Mucosa of rectum (tissue), 2 donors: ENCODE data around the gene ATG5.

ENCODE experiments used
- H3K27ac ChIP-seq, 2 donors: one replicate each; pipeline ENCODE4 v1.7.0; 2013; ENCODE audit warnings: inconsistent platforms in 2 of 2, low read depth in 2 of 2, low read length in 2 of 2
- H3K27me3 ChIP-seq, 2 donors: one replicate each; pipeline ENCODE4 v1.7.0; 2013; ENCODE audit warnings: low read length in 2 of 2; ENCODE audit not compliant: control insufficient read depth in 2 of 2, insufficient read depth in 2 of 2
- H3K36me3 ChIP-seq, 2 donors: one replicate each; pipeline ENCODE4 v1.7.0; 2013; ENCODE audit warnings: low read length in 2 of 2; ENCODE audit not compliant: control insufficient read depth in 2 of 2, insufficient read depth in 2 of 2
- H3K4me1 ChIP-seq, 2 donors: one replicate each; pipeline ENCODE4 v1.7.0; 2013; ENCODE audit warnings: low read length in 2 of 2, mild to moderate bottlenecking in 1 of 2; ENCODE audit not compliant: control insufficient read depth in 2 of 2, insufficient read depth in 2 of 2
- H3K4me3 ChIP-seq, 2 donors: one replicate each; pipeline ENCODE4 v1.7.0; 2013; ENCODE audit warnings: low read length in 2 of 2
- H3K9ac ChIP-seq, 2 donors: one replicate each; pipeline ENCODE4 v1.7.0; 2013; ENCODE audit warnings: low read length in 2 of 2, low read depth in 1 of 2, mild to moderate bottlenecking in 1 of 2
- H3K9me3 ChIP-seq, 2 donors: one replicate each; pipeline ENCODE4 v1.7.0; 2013; ENCODE audit warnings: low read length in 2 of 2; ENCODE audit not compliant: control insufficient read depth in 2 of 2
- donor health status: healthy.
- donor health status: Normal muscosa, but diverticular disease.

The ATG5 gene

DNA sequence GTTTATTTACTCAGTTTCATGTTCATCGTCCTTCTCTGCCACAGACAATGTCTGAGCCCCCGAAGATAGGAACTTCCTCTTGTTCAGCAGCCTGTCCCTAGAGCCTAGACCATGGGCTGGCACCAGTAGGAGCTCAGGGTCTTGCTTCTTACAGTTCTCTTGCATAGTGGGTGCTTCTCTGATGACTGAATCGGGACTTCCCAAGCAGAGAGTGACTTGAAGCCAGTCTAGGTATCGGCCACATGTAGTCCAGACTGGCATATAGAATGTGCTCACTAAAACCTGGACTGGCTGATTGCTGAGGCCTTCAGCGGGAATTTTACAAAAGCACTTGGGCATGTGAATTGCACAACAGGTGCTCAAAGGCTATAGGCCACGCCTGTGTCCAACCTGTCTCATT is 187.4 kb downstream of the ATG5 start:
- Histone ChIP-seq H3K27me3 (no peaks in the 10 kb centered on the region), H3K4me3 (no peak overlapping the region), H3K27ac (peak overlapping the region in 1 of 2 donors; percentile 6)

GRCh38 chr6:106136845-106137244 is 188.7 kb downstream of the ATG5 start:
- no peak overlapping the region for H3K9ac ChIP-seq
- H3K27ac ChIP-seq = no peak overlapping the region
- H3K4me1 ChIP-seq = peaks cover 6 to 11% of the 10 kb centered on the region in 2 donors
- H3K9me3 ChIP-seq = no peaks in the 10 kb centered on the region
- H3K36me3 ChIP-seq = no peaks in the 10 kb centered on the region
- H3K4me3 ChIP-seq = no peak overlapping the region
- H3K27me3 ChIP-seq = no peaks in the 10 kb centered on the region

More for the DNA sequence above, 187.4 kb downstream of the ATG5 start:
- Histone ChIP-seq H3K4me1 (peaks cover 9 to 14% of the 10 kb centered on the region in 2 donors), H3K9me3 (no peaks in the 10 kb centered on the region), H3K9ac (no peak overlapping the region), H3K36me3 (no peaks in the 10 kb centered on the region)

DNA sequence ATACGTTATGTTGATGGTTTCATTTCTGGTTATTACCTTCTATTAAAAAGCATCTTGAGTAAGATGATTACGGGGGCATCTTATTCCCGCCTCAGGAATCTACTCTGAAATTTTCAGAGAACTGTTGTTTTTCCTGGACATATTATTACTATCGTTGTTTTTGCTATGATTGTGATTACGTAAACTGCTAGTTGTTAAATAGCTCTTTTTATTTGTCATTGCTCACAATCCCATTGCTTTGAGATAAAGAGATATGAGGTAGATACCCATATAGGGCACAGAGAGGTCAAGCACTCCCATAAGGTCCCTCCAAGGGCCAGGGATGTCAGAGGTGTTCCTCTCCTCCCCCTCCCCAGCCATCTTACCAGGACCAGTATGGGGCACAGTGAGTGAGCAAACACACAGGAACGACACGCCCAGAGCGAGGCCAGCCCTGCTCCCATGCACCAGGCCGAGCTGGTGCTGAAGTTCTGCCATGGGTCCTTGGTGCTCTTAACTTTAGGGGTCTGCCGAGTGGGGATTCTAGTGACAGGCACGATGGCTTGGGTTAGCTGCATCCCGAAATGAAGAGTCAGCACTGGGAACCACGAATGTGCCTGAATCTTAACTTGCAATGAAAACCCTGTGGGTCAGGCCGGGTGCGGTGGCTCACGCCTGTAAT is 189.5 kb downstream of the ATG5 start:
- Histone ChIP-seq H3K4me1 (peaks cover 2 to 8% of the 10 kb centered on the region in 2 donors), H3K4me3 (no peak overlapping the region), H3K27me3 (no peaks in the 10 kb centered on the region), H3K9me3 (no peaks in the 10 kb centered on the region), H3K27ac (peak overlapping the region; percentile 73 to 74), H3K9ac (no peak overlapping the region), H3K36me3 (no peaks in the 10 kb centered on the region)

DNA sequence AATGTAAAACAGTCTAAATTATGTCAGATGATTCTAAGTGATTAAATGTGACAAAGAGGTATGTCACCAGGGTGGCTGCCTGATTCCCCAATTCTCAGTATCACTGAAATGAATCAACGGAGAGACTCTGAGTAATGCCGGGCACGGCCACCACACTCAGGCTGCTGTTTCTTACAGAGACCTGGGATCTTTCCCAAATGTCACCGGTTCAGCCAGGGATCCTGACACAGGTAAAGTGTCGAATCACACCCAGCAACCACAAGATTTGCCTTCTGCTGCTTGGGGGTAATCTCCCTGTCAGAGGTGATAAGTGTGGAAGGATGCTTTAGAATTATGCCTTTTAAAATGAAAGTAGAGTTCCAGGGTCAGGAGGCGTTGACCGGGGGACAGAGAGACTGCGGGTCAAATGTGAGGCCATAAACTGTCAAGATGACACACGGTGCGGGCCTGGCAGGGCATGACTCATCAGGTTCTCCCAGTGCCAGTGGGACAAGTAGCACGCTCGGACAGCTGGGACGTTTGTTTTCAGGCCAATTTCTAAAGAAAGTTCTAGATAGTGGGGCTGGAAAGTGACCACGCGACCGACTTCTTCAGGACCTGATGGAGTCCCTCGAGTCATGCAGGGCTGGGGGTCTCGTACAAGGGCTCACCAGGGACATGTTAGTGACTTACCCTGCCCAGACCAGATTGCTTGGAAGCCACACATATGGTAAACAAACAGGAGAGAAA is 190.5 kb downstream of the ATG5 start:
- peak overlapping the region; percentile 73 to 74 for H3K27ac ChIP-seq
- H3K9me3 ChIP-seq = no peaks in the 10 kb centered on the region
- H3K27me3 ChIP-seq = no peaks in the 10 kb centered on the region
- no peak overlapping the region for H3K4me3 ChIP-seq
- no peaks in the 10 kb centered on the region for H3K36me3 ChIP-seq
- H3K4me1 ChIP-seq = peaks cover 2 to 10% of the 10 kb centered on the region in 2 donors
- H3K9ac ChIP-seq = no peak overlapping the region
